GM19463 (cell line): ENCODE data around the gene ADD1.
"Not testable (repeated sequence)": the region's sequence is repeated elsewhere in the genome, so short reads cannot be mapped to it uniquely, and the experiment has no call there.

ENCODE experiments used
- ATAC-seq: cut with Tn5 transposase; IDR thresholded peaks from one replicate; pipeline ENCODE4 v1.9.1; 2021; ENCODE audit warnings: mild to moderate bottlenecking, moderate library complexity; ENCODE audit not compliant: unreplicated experiment

The ADD1 gene

DNA sequence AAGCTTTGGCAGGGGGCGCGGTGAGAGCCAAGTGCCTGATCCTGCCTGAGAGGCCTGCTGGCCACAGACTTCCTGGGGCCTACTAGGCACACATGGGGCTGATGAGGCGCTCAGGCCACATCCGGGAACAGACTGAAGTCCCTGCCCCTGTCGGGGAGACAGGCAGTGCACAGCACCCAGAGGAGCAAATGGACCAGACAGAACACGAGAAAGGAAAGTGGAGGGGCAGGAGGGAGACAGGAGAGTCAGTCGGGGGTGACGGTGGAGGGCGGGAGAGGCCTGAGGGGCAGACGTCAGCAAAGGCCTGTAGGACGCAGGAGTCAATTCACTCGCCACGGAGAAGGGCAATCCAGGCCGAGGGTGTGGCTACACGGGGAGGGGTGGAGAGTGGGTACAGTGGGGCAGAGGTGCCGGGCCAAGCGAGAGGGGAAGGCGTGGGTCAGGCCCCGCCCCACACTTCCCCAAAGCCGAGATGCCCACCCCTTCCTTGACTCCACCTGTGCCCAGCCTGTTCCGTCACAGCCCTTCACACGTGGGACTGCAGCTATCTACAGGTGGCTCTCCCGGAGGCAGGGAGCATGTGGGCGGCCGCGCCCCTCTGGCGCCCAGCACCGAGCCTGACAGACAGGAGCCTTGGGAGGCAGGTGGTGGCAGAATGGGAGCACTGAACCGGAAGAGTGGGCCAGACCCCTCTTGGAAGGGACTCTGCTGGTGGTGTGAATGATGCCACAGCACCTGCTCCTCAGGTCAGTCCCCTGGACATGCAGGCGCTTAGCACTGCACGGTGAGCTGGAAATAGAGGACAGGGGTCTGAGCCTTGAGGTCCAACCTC lies 99.1 kb downstream of the ADD1 start:
- ATAC-seq, result no peak

DNA sequence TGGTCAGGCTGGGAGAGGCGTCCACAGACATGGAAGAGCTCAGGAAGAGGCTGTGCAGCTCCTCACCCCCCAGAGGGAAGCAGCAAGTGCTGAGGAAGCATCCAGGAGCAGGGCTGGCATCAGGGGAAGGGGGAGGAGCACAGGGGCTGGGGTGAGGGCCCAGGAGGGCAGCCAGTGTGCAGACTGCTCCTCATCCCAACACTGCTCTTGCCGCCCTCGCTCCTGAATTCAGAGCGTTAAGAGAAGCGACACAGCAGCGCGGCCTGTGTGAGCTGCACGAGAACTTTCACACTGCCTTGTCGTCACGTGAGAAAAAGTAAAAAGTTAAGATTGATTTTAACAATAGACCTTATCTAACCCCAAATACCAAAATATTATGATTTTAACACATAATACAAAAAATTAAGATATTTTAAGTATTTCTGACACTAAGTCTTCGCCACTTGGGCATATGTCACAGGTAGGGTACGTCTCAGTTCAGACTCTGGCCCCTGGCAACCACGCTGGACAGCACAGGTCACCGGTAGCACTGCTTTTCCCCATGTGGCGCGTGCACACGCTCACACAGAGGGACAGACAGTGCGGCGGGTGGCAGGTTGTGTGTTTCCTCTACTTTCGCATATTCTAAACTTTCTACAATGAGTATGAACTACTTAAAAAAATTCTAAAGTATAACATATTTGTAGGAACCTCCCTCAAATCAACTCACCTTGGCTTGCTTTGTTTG lies 99.9 kb downstream of the ADD1 start:
- ATAC-seq, result no peak

DNA sequence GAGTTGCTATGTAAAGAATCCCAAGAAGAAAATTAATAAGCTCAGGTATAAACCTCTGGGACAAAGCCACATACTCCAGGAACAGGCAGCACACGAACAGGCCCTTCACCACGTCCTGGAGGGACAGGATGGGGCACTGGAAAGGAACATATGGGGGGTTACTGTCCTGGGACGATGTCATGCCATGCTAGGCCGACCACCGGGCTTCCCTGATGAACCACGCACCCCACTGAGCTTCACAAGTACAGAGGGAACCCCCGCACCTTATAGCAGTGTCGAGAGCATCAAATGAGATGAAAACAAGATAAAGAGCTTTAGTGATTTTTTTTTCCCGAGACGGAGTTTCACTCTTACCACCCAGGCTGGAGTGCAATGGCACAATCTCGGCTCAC lies 100.4 kb downstream of the ADD1 start:
- ATAC-seq, result no peak

DNA sequence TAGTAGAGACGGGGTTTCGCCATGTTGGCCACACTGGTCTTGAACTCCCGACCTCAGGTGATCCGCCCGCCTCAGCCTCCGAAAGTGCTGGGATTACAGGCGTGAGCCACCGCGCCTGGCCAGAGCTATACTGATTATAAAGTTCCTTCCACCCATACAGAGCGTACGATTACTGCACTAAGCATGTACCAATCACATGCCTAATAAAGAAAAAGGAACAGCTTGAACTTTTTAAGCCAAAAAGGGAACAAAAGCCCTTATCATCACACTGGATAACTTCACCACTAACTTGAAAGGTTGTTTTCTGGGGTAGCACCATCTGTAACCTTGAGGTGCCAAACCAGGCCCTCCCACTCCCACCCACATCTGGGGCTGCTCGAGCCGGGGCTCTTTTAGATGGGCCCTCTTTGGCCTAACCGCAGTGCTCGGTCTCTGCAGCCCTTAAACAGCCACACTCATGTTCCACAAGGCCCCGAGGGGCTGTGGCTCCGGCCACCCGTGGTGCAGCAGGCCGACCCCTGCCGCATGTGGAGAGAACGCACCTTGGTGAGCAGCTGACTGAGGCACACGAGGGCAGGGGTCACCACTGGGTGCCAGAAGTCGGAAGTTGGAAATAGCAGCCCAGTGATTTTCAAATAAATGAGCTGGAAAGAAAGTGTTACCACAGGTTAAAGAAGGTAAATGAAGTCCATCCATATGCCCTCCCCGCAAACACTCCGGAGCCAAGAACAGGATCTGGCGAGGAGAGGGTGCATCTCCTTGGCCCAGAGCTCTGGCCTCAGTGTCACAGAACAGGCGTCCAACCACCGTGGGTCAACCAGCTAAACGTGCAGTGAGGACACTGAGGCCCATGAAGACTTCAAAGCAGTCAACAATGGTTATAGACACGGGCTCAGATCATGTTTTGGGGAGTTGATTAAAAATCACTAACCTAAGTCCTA lies 101.2 kb downstream of the ADD1 start:
- no peak for ATAC-seq

DNA sequence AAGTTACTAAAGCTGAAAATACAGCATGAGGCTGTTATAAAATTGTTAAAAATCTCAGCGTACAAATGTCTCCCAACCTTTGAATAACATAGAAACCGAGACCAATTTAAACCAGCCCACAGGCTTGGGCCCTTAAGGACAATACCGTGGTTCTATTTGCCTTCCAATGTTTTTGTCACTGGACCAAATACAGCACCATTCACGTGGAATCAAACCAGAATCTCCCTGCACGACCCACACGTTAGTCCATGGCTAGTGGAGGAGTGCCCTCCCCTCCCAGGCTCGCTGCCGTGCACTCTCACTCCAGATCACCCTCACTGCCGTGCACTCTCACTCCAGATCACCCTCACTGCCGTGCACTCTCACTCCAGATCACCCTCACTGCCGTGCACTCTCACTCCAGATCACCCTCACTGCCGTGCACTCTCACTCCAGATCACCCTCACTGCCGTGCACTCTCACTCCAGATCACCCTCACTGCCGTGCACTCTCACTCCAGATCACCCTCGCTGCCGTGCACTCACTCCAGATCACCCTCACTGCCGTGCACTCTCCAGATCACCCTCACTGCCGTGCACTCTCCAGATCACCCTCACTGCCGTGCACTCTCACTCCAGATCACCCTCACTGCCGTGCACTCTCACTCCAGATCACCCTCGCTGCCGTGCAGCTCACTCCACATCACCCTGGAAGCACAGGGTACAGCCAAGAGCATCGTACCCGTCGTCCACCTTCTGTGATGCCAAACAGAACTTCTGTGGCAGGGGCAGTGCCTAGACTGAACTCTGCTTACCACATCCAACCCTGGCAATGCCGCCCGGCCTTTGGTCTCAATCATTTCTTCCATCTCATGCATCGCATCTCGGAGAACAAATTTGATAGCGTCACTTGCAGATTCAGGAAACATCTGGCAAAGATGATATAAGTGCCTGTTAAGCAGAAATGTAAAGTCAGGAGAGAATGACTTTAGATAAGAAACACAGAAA lies 102.3 kb downstream of the ADD1 start:
- ATAC-seq, result not testable (repeated sequence)

DNA sequence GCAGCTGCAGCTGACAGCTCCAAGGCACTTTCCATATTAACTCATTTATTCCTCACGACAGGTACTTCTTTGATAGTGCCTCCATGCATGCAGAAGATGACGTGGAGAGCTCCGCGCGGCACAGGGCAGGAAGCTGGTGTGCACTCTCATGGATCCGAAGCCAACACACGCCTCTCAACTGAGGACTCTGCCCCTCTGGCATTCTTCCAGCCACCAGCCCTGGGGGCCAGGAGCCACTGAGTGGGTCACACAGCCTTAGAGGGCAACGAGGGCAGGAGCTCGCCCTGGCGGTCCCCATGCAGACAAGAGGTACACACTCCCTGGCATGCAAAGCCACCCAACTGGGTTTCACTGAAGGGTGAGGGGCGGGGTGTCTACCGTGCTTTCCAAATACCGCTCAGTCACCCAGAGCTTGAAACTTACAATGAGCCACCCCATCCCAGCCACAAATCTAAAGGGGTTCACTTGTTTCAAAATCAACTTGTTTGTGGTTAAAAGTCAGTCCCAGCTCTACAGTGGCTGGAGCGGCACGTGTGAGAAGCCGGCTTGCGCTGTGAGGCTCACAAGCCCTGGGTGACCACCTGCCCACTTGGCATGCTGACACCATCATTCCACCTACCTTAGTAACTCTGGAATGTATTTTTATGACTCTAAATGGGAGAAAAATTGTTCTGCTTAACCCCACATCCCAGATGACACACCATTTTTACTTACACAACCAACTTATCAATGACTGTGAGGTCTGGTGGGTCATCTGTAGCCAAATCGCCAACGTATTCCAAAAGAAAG lies 103.4 kb downstream of the ADD1 start:
- ATAC-seq, result no peak

DNA sequence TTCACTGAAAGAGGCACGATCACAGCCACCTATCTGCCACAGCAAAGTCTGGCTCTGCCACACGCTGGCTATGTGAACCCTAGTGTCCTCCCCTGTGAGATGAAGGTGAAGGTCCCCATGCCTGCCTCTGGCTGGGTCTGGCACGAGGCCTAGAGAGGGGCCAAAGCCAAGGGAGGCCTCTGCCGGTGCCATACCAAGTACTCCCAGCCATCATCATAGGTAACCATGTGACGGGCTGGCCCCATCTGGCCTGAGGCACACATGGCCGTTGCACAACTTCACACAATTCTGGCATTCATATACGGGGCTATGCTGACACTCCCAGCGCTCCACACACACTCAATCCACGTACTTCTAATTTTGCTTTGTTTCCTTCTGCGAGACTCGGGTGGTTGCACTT lies 104.3 kb downstream of the ADD1 start:
- no peak for ATAC-seq

DNA sequence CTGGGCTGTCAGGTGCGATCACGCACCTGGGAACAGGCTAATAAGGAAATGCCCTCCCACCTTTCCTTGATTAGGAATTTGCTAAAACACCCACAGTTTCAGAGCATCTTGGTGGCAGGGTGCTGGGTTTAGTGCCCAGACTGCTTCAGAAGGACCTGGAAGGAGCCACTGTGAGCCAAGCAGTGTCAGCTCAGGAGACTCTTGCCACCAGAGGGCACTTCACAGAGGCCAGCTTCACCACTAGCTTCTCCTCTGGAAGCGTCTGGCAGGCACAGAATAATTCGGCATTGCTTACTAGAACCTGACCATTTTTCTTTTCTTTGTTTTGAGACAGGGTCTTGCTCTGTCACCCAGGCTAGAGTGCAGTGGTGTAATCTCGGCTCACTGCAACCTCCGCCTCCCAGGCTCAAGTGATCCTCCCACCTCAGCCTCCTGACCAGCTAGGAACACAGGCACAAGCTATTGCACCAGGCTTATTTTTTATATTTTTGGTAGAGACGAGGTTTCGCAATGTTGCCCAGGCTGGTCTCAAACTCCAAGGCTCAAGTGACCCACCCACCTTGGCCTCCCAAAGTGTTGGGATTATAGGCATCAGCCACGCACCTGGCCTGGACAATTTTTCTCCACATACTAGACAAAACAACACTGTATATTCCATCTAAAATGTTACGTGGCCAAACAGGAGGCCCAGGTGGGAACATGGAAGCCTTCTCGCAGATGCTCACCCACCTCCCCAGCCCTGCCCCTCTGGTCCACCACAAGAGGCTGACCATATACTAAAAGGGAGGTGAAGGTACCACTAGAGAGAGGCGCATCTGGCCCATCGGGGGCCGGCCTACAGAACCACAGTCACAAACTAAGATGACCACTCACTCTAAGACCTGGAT lies 105.5 kb downstream of the ADD1 start:
- ATAC-seq, result no peak

DNA sequence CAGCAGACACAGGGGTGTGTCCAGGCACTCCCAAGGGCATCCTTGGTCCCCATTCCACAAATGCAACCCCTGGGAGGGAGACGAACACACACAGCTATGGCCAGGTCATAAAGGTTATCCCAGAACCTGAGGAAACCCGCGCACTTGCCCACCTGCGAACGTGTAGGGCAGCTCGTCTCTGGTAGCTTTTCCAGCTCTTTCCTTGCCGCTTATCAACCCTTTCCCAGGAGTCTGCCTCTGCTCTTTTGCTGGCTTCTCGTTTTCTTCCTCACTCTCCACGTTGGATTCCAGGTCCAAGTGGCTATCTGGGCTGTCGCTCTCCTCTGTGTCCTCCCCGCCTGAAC lies 106.1 kb downstream of the ADD1 start:
- ATAC-seq, result no peak

DNA sequence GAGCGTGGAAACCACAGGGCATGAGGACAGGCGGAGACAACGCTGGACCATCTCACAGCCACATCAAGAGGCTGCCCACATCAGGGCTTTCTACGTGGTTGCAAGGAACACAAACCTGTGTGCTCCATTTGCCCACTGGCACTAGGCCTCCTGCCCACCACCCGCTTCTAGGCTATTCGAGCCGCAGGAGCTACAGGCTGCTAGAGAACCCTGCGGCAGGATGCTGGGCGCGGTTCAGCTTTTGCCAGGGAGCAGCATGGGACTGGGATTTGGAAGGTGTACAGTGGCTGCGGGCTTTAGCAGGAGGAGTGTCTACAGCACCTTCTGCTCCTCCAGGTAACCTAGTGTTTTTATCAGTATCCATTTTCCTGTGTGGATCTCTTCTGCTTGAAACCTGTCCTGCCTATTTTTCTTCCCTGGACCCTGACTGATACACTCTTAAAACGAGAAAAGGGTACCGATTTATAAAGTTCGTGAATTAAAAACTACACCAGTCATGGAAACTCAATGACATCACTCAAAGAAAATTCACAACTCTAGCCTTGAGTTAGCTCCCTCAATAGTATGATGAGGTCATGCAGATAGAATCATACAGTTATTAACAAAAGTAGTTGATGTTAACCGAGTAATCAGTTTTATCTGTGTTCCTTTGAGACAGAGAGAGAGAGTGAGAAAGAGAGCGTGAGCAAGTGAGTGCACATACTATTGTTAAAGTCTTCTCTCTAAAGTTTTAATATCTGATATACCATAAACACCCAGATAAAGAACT lies 106.8 kb downstream of the ADD1 start:
- ATAC-seq, result no peak

DNA sequence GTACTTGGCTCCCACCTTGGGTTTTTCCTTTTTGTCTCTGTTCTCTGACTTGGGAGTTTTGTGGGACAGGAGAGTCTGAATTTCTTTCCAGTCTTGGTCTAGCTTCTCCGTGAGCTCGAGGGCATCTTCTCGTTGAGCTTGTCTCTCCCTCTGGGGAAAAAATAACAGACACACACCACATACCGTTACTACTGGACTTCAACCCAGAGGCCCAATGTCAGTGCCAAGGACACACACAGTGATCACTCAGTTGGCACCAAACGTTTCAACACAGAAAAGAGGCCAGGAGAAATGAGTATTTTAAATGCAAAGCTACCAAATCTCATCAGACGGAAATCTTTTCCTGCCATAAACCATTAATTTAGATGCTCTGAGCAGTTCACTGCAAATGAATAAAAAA lies 109.9 kb downstream of the ADD1 start:
- no peak for ATAC-seq

DNA sequence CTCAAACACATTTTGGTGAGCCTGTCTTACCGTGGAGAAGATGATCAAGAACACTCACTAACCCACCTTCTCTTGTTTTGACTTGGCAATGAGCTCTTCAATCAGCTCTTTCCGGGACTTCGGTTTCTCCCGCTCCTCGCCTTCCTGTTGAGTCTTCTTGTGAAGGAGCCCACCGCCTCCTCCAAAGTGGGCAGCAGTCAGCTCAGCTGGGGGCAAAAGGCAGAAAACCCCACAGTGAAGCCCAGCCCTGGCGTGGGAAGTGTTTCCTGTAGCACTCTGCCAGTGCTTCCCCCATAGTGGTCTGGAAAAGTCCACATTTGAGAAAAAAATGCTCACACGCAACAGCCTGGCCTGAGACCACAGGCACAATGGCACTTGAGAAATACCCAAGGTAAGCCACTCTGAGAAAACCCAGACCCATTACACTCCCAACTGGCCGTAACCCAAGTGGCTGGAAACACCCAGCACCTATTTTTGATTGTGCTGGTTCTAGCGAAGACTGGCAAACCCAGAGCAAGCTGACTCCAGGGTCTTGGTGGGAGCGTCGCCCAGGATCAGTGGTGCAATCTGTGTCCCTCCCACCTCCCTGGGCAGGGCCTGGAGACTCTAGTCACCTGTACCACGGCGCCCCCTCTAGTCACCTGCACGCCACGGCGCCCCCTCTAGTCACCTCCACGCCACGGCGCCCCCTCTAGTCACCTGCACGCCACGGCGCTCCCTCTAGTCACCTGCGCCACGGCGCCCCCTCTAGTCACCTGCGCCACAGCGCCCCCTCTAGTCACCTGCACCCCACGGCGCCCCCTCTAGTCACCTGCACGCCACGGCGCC lies 110.9 kb downstream of the ADD1 start:
- ATAC-seq, result peak; percentile 76

DNA sequence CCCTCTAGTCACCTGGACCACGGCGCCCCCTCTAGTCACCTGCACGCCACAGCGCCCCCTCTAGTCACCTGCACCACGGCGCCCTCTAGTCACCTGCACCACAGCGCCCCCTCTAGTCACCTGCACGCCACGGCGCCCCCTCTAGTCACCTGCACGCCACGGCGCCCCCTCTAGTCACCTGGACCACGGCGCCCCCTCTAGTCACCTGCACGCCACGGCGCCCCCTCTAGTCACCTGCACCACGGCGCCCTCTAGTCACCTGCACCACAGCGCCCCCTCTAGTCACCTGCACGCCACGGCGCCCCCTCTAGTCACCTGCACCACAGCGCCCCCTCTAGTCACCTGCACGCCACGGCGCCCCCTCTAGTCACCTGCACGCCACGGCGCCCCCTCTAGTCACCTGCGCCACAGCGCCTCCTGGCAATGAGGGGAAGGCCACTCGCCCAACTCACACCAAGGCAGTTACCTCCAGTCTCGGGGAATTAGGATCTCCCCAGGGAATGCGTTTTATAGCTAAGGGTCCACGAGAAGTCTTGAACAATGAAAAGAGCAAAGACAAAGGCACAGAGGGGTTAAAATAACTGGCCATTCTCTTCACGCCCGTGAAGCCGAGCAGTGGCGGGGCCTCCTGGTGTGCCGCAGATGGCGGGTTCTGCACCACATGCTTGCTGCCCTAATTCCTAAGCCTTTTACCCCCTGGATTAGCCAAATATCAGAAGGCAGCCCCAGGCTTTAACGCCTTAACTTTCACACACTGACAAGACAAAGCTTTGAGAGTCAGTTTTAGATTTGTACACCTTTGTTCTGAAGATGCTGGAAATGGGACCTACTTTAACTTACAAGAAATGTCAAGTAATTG lies 111.8 kb downstream of the ADD1 start:
- not testable (repeated sequence) for ATAC-seq

DNA sequence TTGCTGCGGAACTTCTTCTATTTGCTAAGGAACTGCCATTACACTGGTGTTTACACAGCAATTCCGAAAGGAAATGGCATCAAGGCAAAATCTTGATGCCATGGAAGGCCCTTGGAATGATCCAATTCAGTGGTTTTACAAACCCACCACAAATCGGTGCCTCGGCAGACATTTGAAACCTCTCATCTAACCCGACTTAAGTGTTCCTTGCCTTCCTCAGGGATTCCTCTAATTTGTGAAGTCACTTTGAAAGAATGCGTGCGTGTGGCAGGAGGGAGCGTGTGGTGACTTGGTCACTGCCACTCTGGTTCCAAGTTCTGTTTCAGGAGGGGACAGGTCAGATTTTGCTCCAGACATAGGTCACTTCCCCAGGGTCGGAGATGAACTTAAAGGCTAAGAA lies 114.8 kb downstream of the ADD1 start:
- no peak for ATAC-seq

DNA sequence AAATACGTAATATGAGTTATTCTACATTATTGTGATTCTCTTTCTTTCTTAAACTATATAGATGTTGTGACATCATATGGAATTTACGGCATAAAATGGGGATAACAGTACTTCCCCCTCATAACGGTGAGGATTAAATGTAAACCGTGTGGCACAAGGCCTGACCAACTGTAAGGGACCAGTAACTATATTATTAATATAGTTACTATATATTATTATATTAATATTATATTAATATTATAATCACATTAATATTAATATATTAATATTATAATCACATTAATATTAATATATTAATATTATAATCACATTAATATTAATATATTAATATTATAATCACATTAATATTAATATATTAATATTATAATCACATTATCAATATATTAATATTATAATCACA lies 116.8 kb downstream of the ADD1 start:
- ATAC-seq, result not testable (repeated sequence)

DNA sequence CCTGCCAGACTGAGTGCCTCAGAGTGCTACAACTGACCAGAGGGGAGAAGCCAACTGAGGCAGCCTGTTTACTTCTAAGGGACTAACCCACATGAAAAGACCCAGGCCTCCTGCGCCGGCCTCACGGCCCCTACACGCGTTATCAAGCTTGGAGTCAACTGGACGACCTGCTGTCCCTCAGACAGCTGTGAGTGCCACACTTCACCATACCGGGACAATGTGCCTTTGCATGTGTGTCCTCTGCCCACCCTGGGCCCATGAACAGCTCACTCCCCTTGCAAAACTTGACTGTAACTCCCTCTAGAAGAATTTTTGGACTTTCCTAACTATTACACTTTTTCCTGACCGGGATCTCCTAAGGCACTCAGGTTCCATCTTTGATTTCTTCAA lies 117.8 kb downstream of the ADD1 start:
- no peak for ATAC-seq
